GM12864 (cell line): Measurements from ENCODE around the gene MCCC1.
"Not testable (repeated sequence)": the region's sequence is repeated elsewhere in the genome, so short reads cannot be mapped to it uniquely, and the experiment has no call there.

Experiments used
- DNase-seq: peaks from one replicate; pipeline ENCODE4 v3.0.0-alpha.2; 2011; ENCODE audit warnings: low read depth
- H3K4me3 ChIP-seq: 2 replicates; pipeline ENCODE4 v1.5.1; 2011; ENCODE audit warnings: mild to moderate bottlenecking, low read depth, low read length, control low read depth
- CTCF ChIP-seq: IDR thresholded peaks from 2 replicates; pipeline ENCODE4 v1.5.1; 2011; ENCODE audit warnings: low read depth, mild to moderate bottlenecking, moderate library complexity, low read length, control low read depth, inconsistent platforms; ENCODE audit errors: missing control alignments

The MCCC1 gene

GRCh38 chr3:183069086-183069485 is 30.2 kb downstream of the MCCC1 start:
- TF ChIP-seq CTCF: no peak
- no peak overlapping the region for H3K4me3 ChIP-seq
- no peak for DNase-seq

- H3K4me3 ChIP-seq, DNase-seq: not testable (repeated sequence)
These were observed 32.4 kb downstream of the MCCC1 start for GRCh38 chr3:183066891-183067290.

- no peak for DNase-seq
- no peak for TF ChIP-seq CTCF
- H3K4me3 ChIP-seq: no peak overlapping the region
These were observed 34.8 kb downstream of the MCCC1 start for GRCh38 chr3:183064475-183064874.

- DNase-seq: no peak
- TF ChIP-seq CTCF: no peak
- no peak overlapping the region for H3K4me3 ChIP-seq
These were observed 37.7 kb downstream of the MCCC1 start for GRCh38 chr3:183061391-183062172.

- no peak for TF ChIP-seq CTCF
- no peak overlapping the region for H3K4me3 ChIP-seq
- no peak for DNase-seq
These were observed 40.9 kb downstream of the MCCC1 start for GRCh38 chr3:183058351-183058750.

GRCh38 chr3:183050706-183051105 is 48.6 kb downstream of the MCCC1 start:
- no peak overlapping the region for H3K4me3 ChIP-seq
- DNase-seq: no peak
- TF ChIP-seq CTCF: no peak

- TF ChIP-seq CTCF: no peak
- H3K4me3 ChIP-seq: no peak overlapping the region
- no peak for DNase-seq
These were observed 52.4 kb downstream of the MCCC1 start for GRCh38 chr3:183046883-183047282.
